GM21390 (cell line): Measurements from ENCODE around the gene CREBBP.
A peak's percentile ranks its signal among the peaks of the same experiment; 100 is the strongest.

Source experiments
- ATAC-seq: cut with Tn5 transposase; IDR thresholded peaks from one replicate; pipeline ENCODE4 v1.9.1; 2021; ENCODE audit not compliant: unreplicated experiment

Gene CREBBP

GRCh38 chr16:3857189-3858043 lies 23.1 kb downstream of the CREBBP start:
- peak; percentile 50 for ATAC-seq

GRCh38 chr16:3856367-3857141 lies 24.0 kb downstream of the CREBBP start:
- ATAC-seq, result no peak

- ATAC-seq, result no peak
Observed at GRCh38 chr16:3854750-3855541, 25.6 kb downstream of the CREBBP start.

GRCh38 chr16:3850544-3850899 lies 30.0 kb downstream of the CREBBP start:
- ATAC-seq, result no peak

- ATAC-seq, result no peak
Observed at GRCh38 chr16:3849751-3850543, 30.6 kb downstream of the CREBBP start.

DNA sequence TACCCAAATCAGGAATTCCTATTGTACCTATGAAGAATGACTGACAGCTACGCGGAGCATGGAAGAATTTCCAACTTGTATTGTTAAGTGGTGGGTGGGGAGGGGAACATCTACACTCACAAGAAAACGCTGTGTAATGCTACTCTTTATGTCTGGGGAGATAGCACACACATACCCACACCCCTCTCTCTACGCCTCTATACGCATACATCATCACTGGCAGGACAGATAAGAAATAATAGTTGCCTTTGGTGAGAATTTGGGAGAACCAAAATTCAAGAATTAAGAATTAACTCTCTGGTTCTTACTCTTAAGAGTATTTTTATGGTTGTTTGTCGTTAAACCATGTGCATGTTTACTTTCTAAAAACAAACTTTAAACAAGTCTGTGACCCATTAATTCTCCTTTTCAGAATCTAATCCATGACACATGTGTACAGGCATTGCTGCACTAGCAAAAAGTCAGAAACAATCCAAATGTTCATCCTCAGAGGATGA lies 33.9 kb downstream of the CREBBP start:
- ATAC-seq, result no peak

DNA sequence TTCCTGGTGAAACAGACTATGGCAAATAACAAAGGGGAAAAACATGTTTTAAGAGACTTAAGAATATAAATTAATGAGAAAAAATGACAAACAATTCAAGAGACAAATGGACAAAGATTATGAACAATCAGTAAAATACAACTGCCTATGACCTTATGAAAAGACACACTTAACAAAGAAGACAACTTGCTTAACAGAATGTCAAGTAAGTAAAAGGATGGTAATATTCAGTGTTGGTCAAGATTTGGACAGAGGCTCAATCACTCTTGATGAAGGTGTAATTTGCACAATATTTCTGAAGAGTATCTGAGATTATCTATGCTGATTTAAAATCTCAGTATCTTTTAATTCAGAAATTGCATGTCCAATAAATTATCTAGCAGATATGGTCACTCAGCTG lies 34.4 kb downstream of the CREBBP start:
- no peak for ATAC-seq

GRCh38 chr16:3842994-3843393 lies 37.5 kb downstream of the CREBBP start:
- ATAC-seq, result no peak

DNA sequence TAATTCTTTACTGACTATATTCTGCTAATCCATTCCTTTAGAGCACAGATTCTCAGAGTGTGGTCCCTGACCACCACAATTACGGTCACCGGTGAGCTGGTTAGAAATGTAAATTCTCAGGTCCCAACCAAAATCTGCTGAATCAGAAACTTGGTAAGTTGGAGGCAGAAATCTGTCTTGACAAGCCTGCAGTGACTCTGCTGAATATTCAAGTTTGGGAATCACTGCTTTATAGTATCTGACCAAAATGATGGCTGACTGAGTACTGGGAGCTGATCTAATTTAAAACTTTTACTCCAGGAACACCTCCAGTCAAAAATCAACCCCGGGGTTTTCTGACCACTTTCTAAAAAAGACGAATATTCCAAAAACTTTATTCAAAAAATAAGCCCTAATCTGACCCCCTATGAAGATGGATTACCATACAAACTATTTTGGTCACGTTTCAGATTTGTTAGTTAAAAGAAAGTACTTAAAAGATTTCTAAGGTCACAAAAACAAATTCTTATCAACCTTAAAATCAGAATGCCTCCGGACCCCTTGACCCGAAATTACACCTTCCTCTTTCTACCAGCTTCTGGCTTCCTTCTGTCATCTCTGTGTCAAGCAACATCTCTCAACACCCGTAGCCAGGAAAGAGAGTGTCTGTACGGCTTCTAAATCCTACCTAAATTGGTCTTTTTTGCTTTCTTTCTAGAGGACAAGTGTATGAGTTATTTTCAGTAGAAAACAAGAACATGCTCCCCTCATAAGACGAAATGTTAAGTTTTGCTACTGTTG lies 38.6 kb downstream of the CREBBP start:
- no peak for ATAC-seq

- ATAC-seq, result no peak
Observed at GRCh38 chr16:3839402-3840184, 40.9 kb downstream of the CREBBP start.

- ATAC-seq, result no peak
Observed at GRCh38 chr16:3838600-3839401, 41.7 kb downstream of the CREBBP start.

DNA sequence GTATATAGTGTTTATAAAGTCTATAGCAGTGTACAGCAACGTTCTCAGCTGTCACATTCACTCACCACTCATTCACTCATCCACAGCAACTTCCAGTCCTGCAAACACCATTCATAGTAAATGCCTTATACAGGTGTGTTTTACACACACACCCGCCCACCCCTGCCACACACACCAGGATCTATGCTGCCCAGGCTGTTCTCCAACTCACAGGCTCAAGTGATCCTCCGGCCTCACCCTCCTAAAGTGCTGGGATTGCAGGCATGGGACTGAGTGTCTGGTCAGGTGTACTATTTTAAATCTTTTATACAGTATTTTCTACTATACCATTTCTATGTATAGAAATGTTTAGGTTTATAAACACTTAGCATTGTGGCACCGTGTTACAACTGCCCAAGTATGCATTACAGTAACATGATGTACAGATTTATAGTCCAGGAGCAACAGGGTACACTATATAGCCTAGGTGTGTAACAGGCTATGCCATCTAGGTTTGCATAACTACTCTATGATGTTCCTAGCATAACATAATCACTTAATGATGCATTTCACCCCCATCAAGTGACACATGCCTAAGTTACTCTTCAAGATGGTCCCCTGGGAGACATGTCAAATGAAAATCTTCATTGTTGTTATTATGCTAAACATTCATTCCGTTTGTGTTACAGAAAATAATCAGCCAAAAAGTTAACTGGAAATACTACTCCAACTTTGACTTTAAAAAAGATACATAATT lies 42.5 kb downstream of the CREBBP start:
- ATAC-seq, result no peak

DNA sequence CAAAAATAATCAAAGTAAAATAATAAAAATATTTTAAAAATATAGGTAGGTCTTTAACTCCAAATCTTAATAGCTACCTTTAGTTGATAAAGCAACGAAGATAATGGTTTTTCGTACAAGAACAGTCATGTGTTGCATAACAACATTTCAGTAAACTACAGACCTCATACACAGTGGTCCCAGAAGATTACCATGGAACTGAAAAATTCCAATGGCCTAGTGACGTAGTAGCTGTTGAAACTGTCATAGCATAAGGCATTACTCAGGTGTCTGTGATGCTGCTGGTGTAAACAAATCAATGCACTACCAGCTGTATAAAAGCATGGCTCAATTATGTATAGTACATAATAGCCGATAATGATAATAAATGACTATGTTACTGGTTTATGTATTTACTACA lies 43.9 kb downstream of the CREBBP start:
- ATAC-seq, result no peak

DNA sequence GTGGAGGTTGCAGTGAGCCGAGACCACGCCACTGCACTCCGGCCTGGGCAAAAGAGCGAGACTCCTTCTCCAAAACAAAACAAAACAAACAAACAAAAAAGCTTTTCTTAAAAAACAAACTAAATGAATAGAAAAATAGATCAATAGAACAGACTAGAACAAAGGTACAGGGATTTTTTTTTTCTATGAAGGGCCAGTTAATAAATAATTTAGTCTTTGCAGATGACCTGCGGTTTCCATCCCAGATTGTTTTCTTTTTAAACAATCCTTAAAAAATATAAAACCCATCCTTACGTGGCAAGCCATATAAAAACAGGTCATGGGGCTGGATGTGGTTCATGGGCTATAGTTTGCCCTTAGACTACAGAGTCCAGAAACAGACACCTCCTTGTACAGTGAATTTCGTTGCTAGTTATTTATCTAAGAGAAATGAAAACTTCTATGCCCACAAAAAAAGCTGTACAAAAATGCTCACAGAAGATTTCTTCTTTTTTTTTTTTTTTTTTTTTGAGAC lies 45.4 kb downstream of the CREBBP start:
- ATAC-seq, result no peak

DNA sequence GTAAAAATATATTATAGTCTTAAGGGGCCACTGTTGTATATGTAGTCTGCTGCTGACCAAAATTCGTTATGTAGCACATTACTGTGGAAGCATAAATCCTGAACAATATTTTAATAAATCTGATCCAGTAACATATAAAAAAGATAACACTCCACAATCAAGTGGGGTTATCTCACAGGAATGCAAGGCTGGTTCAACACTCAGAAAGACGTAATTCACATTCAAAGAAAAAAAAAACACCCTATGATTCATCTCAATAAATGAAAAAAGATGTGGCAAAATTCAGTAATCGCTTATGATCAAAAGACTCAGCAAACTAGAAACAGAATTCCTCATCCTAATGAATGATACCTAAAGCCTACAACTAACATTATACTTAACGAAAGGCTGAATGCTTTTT lies 47.8 kb downstream of the CREBBP start:
- ATAC-seq, result no peak

DNA sequence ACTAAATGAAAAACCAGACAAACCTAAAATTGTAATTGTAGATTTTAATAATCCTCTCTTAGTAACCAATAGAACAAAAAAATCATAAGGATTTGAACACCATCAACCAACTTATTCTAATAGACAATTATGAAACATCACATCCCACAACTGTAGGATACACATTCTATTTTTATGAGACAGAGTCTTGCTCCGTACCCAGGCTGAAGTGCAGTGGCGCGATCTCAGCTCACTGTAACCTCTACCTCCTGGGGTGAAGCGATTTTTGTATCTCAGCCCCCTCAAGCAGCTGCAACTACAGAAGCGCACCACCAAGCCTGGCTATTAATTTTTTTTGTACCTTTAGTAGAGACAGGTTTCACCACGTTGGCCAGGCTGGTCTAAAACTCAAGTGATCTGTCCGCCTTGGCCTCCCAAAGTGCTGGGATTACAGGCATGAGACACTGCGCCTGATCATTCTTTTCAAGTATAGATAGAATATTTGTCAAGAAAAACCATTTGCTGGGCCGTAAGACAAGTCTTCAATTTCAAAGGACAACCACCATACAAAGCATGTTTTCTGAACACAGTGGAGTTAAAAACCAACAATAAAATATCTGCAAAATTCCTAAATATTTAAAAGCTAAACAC lies 49.8 kb downstream of the CREBBP start:
- no peak for ATAC-seq
